Mucosa of descending colon (tissue), 3 donors: ENCODE measurements around the gene LRRD1. TPM values are rescaled to one million over a fixed set of nuclear protein-coding genes. Genes with fewer than 3 reads are reported as not detected.
"Not testable (repeated sequence)": the region's sequence is repeated elsewhere in the genome, so short reads cannot be mapped to it uniquely, and the experiment has no call there.

Experiments
- ATAC-seq: fragments of 200-7000 bp; cut with Tn5 transposase; one replicate; pipeline ENCODE4 v1.9.1; 2020; ENCODE audit warnings: mild to moderate bottlenecking, moderate library complexity
- DNase-seq, 3 donors: peaks; one replicate each; pipeline ENCODE4 v3.0.0-alpha.2; 2020
- H3K36me3 ChIP-seq: fragments of 200-600 bp; one replicate; pipeline ENCODE4 v1.8.0; 2021; ENCODE audit warnings: low read depth, mild to moderate bottlenecking
- H3K4me1 ChIP-seq: fragments of 200-600 bp; one replicate; pipeline ENCODE4 v1.8.0; 2021; ENCODE audit warnings: low read depth, mild to moderate bottlenecking
- H3K4me3 ChIP-seq: fragments of 200-600 bp; one replicate; pipeline ENCODE4 v1.8.0; 2021; ENCODE audit warnings: mild to moderate bottlenecking
- H3K9me3 ChIP-seq: fragments of 200-600 bp; one replicate; pipeline ENCODE4 v1.8.0; 2021; ENCODE audit warnings: mild to moderate bottlenecking
- intact Hi-C, 2 donors: fragments of 100-400 bp; cut with DNase I in 1 of 2; cut with micrococcal nuclease in 1 of 2; formaldehyde crosslinking; loops; one replicate each; pipeline versions ENCODE4 v1.11.0 to v1.11.1; 2022; cut with DNase I, micrococcal nuclease
- total RNA-seq, 3 donors: library from RNA; stranded (reverse); fragmentation: NEBNext Ultra II Directional in 2 of 3; extraction: Animal tissue kit (Norgen Biotek cat#: 25700) in 2 of 3; gene quantifications; one replicate each; pipeline versions ENCODE4 v1.2.1 to v1.2.4, GENCODE V29; 2021 to 2023
- TF ChIP-seq, protein P1 (sequence below): fragments of 200-600 bp; IDR thresholded peaks from one replicate; pipeline ENCODE4 v1.8.0; 2022; ENCODE audit warnings: antibody characterized with exemption, mild to moderate bottlenecking
- donor health status: DM: no; HTN: no; CAD: no; lungs with moderate emphysema.
- donor health status: DM: no; HTN: no; CAD: no.
- donor health status: DM: no; HTN: yes; CAD: no.

The LRRD1 gene
- total RNA-seq, 3 donors from 2014 or later, result 0.09 TPM; not detected in 2

DNA sequence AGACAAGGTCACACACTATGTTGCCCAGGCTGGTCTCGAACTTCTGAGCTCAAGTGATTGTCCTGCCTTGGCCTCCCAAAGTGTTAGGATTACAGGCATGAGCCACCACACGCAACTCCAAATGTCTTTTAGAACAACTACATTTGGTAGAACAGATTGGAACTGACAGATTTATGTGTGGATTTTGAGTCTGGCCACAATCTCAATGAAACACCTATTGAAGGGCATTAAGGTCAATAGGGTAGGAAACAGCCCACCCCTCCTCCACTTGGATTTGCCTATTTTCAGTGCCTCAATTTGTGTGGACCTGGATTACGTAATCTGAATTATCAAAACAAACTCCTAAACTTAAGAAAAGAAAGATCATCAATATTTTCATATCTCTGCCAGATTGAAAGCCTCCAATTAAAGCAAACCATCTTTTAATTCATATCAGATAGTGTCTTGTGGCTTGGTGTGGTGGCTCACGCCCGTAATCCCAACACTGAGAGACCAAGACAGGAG lies 29.2 kb downstream of the LRRD1 start:
- Histone ChIP-seq H3K9me3 (no peaks in the 10 kb centered on the region), H3K4me3 (no peak overlapping the region), H3K36me3 (no peaks in the 10 kb centered on the region), H3K4me1 (no peaks in the 10 kb centered on the region)
- ATAC-seq (no peak), DNase-seq (no peak)
- intact Hi-C loops, result no loop called here
- TF ChIP-seq, protein P1, sequence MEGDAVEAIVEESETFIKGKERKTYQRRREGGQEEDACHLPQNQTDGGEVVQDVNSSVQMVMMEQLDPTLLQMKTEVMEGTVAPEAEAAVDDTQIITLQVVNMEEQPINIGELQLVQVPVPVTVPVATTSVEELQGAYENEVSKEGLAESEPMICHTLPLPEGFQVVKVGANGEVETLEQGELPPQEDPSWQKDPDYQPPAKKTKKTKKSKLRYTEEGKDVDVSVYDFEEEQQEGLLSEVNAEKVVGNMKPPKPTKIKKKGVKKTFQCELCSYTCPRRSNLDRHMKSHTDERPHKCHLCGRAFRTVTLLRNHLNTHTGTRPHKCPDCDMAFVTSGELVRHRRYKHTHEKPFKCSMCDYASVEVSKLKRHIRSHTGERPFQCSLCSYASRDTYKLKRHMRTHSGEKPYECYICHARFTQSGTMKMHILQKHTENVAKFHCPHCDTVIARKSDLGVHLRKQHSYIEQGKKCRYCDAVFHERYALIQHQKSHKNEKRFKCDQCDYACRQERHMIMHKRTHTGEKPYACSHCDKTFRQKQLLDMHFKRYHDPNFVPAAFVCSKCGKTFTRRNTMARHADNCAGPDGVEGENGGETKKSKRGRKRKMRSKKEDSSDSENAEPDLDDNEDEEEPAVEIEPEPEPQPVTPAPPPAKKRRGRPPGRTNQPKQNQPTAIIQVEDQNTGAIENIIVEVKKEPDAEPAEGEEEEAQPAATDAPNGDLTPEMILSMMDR, result no peak

DNA sequence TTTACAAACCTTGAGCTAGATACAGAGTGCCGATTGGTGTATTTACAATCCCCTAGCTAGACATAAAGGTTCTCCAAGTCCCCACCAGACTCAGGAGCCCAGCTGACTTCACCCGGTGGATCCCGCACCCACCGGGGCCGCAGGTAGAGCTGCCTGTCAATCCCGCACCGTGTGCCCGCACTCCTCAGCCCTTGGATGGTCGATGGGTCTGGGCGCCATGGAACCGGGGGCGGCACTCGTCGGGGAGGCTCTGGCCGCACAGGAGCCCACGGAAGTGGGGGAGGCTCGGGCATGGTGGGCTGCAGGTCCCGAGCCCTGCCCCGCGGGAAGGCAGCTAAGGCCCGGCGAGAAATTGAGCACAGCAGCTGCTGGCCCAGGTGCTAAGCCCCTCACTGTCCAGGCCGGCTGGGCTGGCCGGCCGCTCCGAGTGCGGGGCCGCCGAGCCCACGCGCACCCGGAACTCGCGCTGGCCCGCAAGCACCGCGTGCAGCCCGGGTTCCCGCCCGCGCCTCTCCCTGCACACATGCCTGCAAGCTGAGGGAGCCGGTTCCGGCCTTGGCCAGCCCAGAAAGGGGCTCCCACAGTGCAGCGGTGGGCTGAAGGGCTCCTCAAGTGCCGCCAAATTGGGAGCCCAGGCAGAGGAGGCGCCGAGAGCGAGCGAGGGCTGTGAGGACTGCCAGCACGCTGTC lies 35.6 kb downstream of the LRRD1 start:
- not testable (repeated sequence) for ATAC-seq

DNA sequence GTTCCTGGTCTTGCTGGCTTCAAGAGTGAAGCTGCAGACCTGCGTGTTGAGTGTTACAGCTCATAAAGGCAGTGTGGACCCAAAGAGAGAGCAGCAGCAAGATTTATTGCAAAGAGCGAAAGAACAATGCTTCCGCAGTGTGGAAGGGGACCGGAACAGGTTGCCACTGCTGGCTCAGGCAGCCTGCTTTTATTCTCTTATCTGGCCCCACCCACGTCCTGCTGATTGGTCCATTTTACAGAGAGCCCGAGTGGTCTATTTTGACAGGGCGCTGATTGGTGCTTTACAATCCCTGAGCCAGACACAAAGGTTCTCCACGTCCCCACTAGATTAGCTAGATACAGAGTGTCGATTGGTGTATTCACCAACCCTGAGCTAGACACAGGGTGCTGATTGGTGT lies 36.2 kb downstream of the LRRD1 start:
- H3K9me3 ChIP-seq, H3K36me3 ChIP-seq, ATAC-seq, H3K4me3 ChIP-seq, intact Hi-C loops, H3K4me1 ChIP-seq, DNase-seq: not testable (repeated sequence)

More for the DNA sequence above, 35.6 kb downstream of the LRRD1 start:
- intact Hi-C loops, DNase-seq, H3K4me1 ChIP-seq, H3K36me3 ChIP-seq, H3K9me3 ChIP-seq, H3K4me3 ChIP-seq: not testable (repeated sequence)

DNA sequence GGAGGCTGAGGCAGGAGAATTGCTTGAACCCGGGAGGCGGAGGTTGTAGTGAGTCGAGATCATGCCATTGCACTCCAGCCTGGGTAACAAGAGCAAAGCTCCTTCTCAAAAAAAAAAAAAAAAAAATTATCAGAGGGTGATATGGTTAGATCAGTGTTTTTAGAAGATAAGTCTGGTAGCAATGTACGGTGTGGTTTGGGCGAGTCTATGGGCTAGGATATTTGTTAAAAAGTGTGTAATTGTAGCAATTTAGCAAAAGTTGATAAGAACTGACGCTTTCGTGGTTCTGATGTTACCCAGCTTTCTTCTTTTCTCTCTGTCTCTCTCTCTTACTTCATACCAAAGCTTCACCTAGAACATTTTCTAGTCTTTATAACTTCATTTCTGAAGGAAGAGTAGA lies 37.8 kb downstream of the LRRD1 start:
- no peaks in the 10 kb centered on the region for H3K9me3 ChIP-seq
- no peak overlapping the region for H3K4me3 ChIP-seq
- TF ChIP-seq, protein P1, result no peak
- no peak for ATAC-seq
- DNase-seq, result no peak
- H3K36me3 ChIP-seq, result no peaks in the 10 kb centered on the region
- H3K4me1 ChIP-seq, result no peaks in the 10 kb centered on the region
- intact Hi-C loops, result no loop called here

DNA sequence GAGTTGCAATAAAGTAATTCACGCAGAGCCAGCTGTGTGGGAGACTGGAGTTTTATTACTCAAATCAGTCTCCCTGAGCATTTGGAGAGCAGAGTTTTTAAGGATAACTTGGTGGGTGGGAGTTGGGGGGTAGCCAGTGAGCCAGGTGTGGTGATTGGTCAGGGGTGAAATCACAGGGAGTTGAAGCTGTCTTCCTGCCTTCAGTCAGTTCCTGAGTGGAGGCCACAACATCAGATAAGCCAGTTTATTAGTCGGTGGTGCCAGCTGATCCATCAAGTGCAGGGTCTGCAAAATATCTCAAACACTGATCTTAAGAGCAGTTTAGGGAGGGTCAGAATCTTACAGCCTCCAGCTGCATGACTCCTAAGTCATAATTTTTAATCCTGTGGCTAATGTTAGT lies 41.4 kb downstream of the LRRD1 start:
- TF ChIP-seq, protein P1, result no peak
- H3K4me1 ChIP-seq, result peaks cover 7% of the 10 kb centered on the region
- ATAC-seq (no peak), DNase-seq (no peak)
- intact Hi-C loops, result no loop called here
- H3K4me3 ChIP-seq, result no peak overlapping the region
- no peaks in the 10 kb centered on the region for H3K9me3 ChIP-seq
- H3K36me3 ChIP-seq, result no peaks in the 10 kb centered on the region

DNA sequence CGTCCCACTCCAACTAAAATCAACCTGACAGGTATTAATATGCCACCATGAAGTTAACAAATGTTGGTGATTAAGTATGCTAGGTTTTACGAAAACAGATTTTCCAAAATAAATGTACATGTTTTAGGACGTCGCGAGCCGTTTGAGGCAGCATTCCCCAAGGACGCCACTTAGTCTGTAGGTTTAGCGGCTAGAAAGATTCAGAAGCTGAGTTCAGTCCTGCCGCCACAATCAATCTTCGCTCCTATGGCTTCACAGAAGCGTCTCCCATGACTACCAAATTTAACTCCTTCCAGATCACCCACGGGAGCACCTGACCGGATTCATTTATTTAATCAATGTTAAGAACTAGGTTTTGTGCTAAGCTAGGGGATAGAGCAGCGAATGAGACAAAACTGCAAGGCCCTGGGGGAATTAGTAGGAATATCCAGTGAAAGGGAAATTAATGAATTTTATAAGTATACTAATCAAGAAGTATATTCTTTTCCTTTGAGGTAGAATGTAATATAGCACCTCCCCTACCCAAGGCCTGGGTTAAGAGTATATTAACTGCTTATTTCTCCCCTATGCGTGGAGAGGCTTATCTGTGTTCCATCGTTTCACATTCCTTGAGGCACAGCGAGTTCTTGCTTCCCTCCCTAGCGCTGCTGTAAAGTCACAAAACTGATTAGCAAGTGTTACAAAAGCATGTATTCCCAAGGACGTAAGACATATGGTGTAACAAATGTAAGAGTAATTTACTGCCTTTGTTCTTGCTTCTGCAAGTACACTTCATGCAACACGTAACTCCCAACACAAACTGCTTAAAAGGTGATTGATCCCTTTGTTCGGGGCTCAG lies 43.7 kb downstream of the LRRD1 start:
- peak overlapping the region; percentile 93 for H3K4me3 ChIP-seq
- no peaks in the 10 kb centered on the region for H3K36me3 ChIP-seq
- DNase-seq, result peak in 1 of 3 donors; percentile 50
- TF ChIP-seq, protein P1, result no peak
- peaks cover 12% of the 10 kb centered on the region for H3K4me1 ChIP-seq
- no peaks in the 10 kb centered on the region for H3K9me3 ChIP-seq
- intact Hi-C loops, result no loop called here
- peak; percentile 13 for ATAC-seq
